Ishikawa (cell line): Measurements from ENCODE around the gene CAMSAP3.

Experiments used
- CEBPB ChIP-seq: IDR thresholded peaks from 2 replicates; pipeline ENCODE4 v1.6.1; 2012
- EP300 ChIP-seq: IDR thresholded peaks from 2 replicates; pipeline ENCODE4 v1.6.1; 2012; ENCODE audit warnings: borderline replicate concordance
- NFIC ChIP-seq: IDR thresholded peaks from 2 replicates; pipeline ENCODE4 v1.6.1; 2012
- RAD21 ChIP-seq: IDR thresholded peaks from 2 replicates; pipeline ENCODE4 v1.6.1; 2012; ENCODE audit warnings: low read depth
- TAF1 ChIP-seq: IDR thresholded peaks from 2 replicates; pipeline ENCODE4 v1.6.1; 2012; ENCODE audit warnings: low read depth, mild to moderate bottlenecking
- TEAD4 ChIP-seq: IDR thresholded peaks from 2 replicates; pipeline ENCODE4 v1.6.1; 2012
- ZBTB7A ChIP-seq: IDR thresholded peaks from 2 replicates; pipeline ENCODE4 v1.6.1; 2012; ENCODE audit warnings: low read depth
- TF ChIP-seq, protein P1 (sequence below): IDR thresholded peaks from 2 replicates; pipeline ENCODE4 v1.6.1; 2012

DNA sequence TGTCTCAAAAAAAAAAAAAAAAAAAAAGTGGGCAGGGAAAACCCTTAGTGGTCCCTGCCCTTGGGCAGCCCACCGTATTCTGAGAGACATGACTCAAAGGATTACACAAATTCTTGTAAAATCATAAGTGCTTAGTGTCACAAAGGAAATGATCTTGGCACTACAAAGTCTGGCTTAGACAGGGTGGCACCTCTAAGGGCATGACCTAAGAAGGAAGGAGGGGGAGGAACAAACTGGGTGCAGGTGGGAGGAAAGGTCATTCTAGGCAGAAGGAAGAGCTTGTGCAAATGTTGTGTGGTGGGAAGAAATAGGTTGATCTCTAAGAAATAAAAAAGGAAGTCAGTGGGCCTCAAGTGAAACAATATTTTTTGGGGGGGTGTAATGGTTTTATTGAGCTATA is 49.8 kb upstream of the CAMSAP3 start:
- TF ChIP-seq RAD21 (no peak), TAF1 (no peak), TEAD4 (no peak), NFIC (no peak), EP300 (no peak), ZBTB7A (no peak), CEBPB (no peak)
- TF ChIP-seq, protein P1, sequence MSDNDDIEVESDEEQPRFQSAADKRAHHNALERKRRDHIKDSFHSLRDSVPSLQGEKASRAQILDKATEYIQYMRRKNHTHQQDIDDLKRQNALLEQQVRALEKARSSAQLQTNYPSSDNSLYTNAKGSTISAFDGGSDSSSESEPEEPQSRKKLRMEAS, result no peak
